ENCODE measurements around the gene RAB11FIP3.
A peak's percentile ranks its signal among the peaks of the same experiment; 100 is the strongest.
"Not testable (repeated sequence)": the region's sequence is repeated elsewhere in the genome, so short reads cannot be mapped to it uniquely, and the experiment has no call there.

RAB11FIP3 gene

DNA sequence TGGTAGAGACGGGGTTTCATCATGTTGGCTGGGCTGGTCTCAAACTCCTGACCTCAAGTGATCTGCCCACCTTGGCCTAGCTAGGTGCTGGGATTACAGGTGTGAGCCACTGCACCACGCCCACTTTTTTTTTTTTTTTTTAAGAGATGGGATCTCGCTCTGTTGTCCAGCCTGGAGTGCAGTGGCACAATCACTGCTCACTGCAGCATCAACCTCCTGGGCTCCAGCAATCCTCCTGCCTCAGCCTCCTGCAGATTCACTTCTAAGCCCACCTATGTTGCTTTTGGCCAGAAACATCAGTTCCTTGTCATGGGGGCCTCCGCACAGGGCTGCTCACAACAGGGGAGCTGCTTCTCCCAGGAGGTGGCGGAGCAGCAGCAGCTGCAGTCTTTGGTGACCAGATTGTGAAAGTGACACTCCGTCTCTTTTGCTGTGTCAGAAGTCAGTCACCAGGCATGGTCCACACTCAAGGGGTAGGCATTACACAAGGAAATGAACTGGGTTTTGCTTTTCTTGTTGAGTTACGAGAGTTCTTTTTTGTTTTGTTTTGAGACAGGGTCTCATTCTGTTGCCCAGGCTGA lies 32.9 kb upstream of the RAB11FIP3 start:
- no peak for DNase-seq (ENCODE audit: low spot score)

DNA sequence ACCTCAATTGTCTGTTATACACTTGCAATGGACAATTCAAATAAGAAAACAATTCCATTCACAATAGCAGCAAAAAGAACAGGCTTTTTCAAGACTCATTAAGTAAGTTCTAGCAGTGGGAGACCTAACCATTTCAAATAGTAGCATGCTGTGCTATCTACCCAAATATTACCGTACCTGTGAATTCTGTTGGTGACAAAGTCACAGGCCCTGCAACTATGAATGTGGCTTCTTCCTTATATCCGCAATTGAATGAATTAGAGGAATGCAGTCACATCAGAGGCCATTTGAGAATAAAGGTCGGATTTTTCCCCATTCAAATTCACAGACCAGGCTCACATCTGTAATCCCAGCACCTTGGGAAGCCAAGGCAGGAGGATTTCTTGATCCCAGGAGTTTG lies 29.2 kb upstream of the RAB11FIP3 start:
- DNase-seq (ENCODE audit: low spot score): no peak

DNA sequence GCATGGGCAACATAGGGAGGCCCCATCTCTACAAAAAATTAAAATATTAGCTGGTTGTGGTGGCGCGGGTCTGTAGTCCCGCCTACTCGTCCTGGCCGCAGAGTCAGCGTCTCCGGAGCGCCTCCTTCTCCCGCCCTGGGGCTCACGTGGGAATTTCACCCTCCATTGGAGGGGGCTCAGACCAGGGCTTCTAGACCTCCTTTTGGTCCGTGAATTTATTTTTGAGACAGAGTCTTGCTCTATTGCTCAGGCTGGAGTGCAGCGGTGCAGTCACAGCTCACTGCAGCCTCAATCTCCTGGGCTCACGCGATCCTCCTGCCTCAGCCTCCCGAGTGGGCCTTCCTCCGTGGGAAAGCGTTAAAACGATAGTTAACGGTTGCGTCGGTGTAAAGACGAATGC lies 28.8 kb upstream of the RAB11FIP3 start:
- no peak for DNase-seq (ENCODE audit: low spot score)

DNA sequence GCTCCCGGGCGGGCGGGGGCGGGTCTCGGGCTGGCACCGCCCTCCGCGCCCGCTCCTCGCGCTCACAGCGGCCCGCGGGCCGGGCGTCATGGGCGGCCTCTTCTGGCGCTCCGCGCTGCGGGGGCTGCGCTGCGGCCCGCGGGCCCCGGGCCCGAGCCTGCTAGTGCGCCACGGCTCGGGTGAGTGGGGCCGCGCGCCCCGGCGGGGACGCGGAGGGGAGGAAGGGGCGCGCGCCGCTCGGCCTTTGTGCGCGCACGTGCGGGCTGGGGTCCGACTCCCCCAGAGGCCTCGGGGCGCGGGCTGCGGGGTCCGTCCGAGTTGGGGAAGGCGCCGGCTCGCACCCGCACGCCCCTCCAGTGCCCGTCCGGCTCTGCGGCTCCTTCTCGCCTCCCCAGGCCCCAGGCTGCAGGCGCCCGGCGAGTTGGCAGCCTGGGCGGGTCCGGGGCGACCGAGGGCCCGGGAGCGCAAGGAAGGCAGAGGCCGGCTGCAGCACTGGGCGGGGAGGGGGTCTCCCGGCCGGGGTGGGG lies 28.3 kb upstream of the RAB11FIP3 start, which contains the start of gene NME4:
TSS of gene NME4 (plus strand) at position 65 of the 527 bp plus-strand sequence. CDS start at position 89, 24 bp downstream.
- DNase-seq (ENCODE audit: low spot score): no peak

DNA sequence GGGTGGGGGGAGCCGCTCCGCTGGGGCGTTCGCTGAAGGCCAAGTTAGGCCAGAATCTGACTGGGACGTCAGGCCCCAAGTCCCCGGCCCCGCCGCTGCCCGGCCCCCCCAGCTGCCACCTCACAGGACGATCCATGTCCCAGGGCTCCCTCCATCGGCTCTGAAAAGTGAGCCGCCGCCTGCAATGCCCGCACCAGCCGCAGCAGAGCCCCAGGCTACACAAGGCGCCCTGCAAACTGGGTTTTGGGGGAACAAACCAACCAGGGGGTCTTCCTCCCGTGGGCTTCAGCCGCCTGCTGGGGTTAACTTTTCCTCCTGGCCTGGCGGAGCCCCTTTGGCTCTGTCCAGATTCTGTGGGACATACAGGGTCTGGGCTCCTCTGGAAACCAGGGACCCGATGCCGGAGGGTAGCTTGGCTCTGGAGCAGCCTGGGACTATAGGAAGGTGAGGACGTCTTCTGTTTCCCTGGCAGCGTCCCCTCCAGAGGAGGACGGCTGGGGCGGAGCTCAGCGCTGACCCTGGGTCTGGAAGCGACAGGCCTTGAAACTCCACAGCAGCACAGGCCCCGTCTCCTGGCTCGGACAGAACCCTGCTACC lies 27.6 kb upstream of the RAB11FIP3 start:
- DNase-seq (ENCODE audit: low spot score): no peak

DNA sequence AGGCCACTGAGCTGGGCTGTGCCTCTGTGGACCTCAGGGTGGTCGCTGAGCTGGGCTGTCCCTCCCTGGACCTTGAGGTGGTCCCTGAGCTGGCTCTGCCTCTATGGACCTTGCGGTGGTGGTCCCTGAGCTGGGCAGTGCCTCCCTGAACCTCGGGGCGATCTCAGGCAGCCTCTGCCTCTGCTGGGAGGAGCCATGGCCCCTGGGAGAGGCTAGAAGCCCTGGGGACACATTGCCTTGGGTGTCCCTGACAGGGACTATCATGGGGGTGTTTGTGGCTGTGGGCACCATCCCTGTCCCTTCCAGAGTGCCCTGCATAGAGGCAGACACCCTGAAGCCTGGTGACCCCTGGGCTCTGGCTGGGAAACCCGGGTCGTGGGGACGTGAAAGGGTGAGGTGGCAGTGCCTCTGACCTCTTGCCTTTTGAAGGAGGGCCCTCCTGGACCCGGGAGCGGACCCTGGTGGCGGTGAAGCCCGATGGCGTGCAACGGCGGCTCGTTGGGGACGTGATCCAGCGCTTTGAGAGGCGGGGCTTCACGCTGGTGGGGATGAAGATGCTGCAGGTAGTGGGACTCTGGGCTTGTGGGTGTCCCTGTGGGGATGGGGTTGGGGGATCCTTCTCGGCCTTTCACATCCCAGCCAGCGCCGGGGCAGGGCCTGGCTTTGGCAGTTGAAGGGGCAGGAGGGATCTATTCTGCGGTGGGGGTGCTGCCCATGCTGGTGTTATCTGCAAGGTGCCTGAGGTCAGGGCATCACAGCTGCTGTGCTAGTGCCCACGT lies 26.7 kb upstream of the RAB11FIP3 start:
- DNase-seq (ENCODE audit: low spot score): no peak

DNA sequence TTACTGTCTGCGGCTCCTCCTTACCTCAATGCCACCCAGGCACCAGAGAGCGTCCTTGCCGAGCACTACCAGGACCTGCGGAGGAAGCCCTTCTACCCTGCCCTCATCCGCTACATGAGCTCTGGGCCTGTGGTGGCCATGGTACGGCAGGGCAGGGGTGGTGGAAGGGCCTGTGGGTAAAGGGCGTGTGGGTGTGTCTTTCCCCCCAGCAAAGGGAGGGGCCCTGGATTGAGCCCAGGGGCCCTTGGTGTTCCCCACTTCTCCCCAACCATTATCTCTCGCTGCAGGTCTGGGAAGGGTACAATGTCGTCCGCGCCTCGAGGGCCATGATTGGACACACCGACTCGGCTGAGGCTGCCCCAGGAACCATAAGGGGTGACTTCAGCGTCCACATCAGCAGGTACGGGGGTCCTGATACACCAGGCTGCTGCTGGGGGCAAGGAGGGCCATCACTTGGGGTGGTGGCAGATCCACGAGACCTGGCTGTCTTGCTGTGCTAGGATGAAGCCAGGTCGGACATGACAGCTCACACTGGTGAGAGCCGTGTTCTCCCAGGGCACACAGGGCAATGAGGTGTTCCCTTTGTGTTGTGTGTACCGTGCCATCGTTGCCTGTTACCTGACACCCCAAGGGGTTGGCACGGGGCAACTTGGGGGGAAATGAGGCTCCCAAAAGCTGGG lies 26.0 kb upstream of the RAB11FIP3 start:
- DNase-seq (ENCODE audit: low spot score): no peak

DNA sequence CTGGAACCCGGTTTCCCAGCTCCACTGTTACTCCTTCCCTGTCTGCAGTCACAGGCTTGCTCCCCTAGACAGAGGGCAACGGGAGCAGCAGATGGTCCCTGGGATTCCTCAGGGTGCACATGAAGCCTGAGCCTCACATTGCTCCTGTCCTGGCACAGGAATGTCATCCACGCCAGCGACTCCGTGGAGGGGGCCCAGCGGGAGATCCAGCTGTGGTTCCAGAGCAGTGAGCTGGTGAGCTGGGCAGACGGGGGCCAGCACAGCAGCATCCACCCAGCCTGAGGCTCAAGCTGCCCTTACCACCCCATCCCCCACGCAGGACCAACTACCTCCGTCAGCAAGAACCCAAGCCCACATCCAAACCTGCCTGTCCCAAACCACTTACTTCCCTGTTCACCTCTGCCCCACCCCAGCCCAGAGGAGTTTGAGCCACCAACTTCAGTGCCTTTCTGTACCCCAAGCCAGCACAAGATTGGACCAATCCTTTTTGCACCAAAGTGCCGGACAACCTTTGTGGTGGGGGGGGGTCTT lies 25.3 kb upstream of the RAB11FIP3 start:
- DNase-seq (ENCODE audit: low spot score): no peak

DNA sequence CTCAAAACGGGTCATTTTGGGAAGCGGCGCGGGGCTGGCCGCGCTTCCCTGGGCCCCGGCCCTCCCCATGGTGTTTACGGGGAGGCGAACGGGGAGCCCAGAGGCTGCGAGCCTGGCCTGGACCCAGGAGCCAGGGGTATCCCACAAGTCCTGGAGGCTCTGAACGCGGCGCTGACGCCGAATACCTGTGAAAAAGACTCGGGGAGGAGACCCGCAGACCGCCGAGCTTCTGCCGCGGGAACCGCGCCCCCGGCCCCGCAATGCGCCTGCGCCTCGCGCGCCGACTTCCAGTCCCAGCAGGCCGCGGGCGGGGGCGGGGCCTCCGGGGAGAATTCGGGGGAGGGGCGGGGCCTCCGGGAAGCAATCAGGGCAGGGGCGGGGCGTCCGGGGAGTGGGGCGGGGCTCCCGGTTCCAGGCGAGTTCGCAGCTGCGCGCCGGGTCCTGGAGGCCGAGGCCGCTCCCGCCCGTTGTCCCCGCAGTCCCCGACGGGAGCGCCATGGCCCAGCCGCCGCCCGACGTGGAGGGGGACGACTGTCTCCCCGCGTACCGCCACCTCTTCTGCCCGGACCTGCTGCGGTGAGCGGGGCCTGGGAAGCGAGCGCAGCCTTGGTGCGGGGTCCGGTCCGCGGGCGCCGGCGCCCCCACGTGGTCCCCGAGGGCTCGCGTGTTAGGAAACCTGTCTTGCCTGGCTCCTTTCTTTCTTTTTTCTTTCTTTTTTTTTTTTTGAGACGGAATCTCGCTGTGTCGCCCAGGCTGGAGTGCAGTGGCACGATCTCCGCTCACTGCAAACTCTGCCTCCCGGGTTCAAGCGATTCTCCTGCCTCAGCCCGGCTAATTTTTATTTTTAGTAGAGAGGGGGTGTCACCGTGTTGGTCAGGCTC lies 23.7 kb upstream of the RAB11FIP3 start, which contains the start of gene DECR2:
TSS of gene DECR2 (plus strand) at position 418 of the 881 bp plus-strand sequence. CDS start at position 497, 79 bp downstream.
- DNase-seq (ENCODE audit: low spot score): peak; percentile 95

DNA sequence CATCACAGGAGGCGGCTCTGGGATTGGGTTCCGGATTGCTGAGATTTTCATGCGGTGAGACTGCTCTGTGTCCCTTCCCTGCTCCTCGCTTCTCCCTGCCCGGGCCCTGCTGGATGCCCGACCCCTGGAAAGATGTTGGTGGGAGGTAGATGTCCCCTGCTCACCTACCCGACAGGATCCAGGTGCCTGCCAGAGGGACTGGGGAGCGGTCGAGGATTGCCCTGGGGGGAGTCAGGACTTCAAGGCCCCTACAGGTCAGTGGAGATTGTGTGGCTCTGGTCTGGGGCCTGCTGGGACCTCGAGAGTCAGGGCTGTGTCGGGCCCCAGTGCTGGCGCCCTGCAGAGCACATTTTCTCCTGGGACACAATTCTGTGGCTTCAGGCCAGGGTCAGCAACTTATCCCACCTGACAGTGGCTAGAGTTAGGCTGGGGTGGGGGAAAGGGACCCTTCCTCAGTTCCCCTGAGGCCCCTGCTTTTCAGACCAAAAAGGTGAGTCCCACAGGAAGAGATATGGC lies 20.4 kb upstream of the RAB11FIP3 start:
- DNase-seq (ENCODE audit: low spot score): no peak

DNA sequence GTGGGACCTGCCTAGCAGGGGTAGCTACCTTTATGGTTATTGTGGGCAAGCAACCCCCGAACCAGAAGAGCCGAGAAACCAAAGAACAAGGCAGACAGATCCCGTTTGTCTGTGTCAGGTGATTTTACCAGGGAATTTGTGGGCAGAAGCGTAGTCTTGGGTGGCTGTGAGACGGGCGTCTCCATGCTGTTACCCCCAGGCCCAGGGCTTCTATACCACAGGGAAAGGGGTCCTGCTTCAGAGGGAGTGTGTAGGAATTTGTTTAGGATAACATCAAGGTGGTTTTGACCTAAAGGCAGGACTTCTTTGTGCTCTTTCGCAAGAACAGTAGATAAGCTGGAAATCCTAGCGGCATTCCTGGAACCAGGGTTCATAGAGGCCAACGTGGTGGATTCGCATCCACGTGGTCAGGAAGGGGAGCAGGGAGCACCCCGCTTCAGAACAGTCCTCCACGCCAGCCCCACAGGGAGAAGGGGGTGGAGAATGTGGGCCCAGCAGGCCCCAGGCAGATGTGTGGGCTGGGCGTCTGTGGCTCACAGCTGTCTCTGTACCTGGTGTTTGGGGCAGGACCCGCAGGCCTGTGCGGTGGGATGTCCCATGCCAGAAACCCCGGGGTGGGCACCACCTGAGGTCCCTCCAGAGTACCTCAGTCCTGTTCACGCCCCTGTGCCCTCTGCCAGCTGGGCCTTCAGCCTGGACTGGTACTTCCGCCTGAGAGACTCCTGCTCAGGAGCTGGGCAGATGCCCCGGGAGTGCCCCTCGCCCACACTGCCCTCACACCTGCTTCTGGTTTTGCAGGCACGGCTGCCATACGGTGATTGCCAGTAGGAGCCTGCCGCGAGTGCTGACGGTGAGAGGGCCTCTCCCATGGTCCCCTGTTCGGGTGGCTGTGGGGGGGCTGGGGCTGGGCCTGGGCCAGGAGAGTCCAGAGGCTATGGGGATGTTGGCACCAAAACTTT lies 19.6 kb upstream of the RAB11FIP3 start:
- no peak for DNase-seq (ENCODE audit: low spot score)

DNA sequence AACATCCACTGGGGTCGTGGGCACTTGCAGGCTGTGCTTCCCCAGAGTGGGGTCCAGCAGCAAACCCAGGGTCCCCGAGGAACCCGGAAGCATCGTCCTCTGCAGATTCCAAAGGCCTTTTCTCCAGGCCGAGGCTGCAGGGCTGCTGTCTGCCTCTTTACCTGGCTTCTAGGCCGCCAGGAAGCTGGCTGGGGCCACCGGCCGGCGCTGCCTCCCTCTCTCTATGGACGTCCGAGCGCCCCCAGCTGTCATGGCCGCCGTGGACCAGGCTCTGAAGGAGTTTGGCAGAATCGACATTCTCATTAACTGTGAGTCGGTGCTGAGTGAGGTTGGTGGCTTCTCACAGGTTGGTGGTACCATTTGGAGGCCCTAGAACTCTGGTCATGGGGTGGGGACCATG lies 18.2 kb upstream of the RAB11FIP3 start:
- no peak for DNase-seq (ENCODE audit: low spot score)

DNA sequence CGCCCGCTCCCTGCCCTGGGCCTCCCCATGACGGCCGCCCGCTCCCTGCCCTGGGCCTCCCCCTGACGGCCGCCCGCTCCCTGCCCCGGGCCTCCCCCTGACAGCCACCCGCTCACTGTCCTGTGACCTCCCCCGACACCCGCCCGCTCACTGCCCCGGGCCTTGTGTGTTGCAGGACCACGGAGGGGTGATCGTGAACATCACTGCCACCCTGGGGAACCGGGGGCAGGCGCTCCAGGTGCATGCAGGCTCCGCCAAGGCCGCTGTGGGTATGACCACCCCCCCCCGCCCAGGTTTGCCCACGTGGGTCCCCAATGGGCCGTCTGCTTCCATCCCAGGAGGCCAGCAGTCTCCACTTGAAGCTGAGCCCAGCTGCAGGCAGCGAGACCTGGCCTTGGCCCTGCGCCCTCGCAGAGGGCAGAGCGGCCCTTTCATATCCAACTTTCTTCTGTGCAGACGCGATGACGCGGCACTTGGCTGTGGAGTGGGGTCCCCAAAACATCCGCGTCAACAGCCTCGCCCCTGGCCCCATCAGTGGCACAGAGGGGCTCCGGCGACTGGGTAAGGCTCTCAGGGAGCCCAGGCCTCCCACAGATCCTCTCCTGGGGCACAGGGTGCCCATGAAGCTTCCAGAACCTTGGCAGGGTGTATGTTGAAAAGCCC lies 14.8 kb upstream of the RAB11FIP3 start:
- no peak for DNase-seq (ENCODE audit: low spot score)

DNA sequence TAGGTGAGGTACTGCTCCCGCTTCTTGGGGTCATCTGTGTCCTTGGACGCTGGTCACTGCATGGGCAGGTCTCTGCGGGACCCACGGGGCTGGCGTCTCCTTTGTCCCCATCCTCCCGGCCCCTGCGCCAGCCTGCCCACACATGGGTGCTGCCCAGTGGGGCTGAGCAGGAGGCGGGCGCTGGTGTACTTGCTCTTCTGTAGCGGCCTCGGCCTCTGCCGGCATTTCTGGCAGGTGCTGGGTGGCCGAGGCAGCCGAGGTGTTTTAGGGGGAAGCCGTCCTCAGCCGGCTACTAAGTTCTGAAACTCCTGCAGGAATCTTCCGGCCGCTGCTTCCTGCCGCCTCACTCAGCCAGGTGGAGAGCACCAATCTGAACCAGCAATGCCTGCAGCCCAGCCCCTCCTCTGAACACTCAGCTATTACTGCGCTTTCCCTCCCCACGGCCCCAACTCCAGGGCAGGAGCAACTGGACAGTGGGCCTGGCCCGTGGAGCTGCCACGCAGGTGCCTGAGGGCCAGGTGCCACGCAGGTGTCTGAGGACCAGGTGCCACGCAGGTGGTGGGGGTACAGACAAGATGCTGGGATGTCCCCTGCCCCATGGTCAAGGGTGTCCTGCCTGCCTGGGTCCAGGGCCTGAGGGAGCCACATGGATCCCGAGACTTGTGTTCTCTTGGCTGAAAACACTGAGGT lies 13.7 kb upstream of the RAB11FIP3 start:
- no peak for DNase-seq (ENCODE audit: low spot score)

DNA sequence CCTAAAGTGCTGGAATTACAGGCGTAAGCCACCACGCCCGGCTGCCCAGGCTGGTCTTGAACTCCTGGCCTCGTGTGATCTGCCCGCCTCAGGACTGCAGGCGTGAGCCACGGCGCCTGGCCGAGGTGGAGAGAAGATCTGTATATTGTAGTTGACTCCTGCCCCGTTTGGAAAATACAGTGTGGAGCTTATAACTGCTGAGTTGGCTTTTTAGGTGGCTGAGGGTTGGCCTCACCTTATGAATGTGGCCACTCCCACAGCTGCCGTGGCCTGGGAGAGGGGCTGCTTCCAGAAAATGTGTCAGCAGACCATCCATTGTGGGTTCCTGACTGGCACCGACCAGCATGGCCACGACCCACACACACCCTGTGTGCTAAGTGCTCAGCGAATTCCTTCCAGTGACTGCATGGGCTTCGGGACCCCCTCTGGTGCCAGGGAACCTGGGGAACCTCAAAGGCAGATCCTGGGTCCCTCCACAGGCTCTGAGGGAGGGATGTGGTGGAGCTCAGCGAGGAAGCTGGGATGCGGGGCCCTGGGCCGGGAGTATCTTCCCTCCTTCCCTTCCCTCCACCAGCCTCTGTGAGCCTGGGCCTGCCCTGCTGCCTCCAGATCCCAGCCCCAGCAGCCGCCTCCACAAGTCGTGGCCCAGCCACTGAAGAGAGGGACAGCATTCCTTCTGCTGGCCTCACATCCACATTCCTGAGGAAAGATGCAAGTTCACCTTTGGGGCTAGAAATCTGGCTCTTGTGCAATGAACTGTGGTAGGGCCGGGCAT lies 10.9 kb upstream of the RAB11FIP3 start:
- no peak for DNase-seq (ENCODE audit: low spot score)

DNA sequence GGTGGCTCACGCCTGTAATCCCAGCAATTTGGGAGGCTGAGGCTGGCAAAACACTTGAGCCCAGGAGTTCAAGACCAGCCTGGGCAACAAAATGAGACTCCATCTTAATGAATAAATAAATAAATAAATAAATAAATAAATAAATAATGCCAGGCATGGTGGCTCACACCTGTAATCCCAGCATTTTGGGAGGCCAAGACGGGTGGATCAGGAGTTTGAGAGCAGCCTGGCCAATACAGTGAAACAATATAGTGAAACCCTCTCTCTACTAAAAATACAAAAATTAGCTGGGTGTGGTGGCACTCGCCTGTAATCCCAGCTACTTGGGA lies 10.3 kb upstream of the RAB11FIP3 start:
- DNase-seq (ENCODE audit: low spot score): not testable (repeated sequence)

DNA sequence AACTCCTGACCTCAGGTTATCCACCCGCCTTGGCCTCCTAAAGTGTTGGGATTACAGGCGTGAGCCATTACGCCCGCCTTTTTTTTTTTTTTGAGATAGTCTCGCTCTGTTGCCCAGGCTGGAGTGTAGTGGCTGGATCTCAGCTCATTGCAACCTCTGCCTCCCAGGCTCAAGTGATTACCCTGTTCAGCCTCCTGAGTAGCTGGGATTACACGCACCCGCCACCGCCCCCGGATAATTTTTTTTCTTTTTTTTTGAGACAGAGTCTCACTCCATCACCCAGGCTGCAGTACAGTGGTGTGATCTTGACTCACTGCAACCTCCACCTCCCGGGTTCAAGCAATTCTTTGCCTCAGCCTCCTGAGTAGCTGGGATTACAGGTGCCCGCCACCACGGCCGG lies 3.3 kb upstream of the RAB11FIP3 start:
- DNase-seq (ENCODE audit: low spot score): not testable (repeated sequence)

All from CD4-positive, alpha-beta T cell treated with Interleukin-15 for 4 hours (primary cell).